Mesenchymal stem cell (in vitro differentiated cells and primary cell): ENCODE results near the gene VPS41.

Experiments used
- DNase-seq: peaks from one replicate; pipeline ENCODE4 v3.0.0-alpha.2; 2013
- H2AFZ ChIP-seq: one replicate; pipeline ENCODE4 v1.6.1; 2013; ENCODE audit warnings: low read depth, mild to moderate bottlenecking, control low read depth, inconsistent platforms, low read length, moderate library complexity
- H2AK5ac ChIP-seq: 2 replicates; pipeline ENCODE4 v1.6.1; 2013; ENCODE audit warnings: low read length, moderate library complexity, mild to moderate bottlenecking, inconsistent platforms; ENCODE audit not compliant: severe bottlenecking
- H2BK120ac ChIP-seq: one replicate; pipeline ENCODE4 v1.6.1; 2013; ENCODE audit warnings: low read depth, mild to moderate bottlenecking, inconsistent platforms, low read length, moderate library complexity
- H2BK12ac ChIP-seq, 2 experiments: one replicate each; pipeline ENCODE4 v1.6.1; 2013; ENCODE audit warnings: inconsistent platforms in 2 of 2, low read length in 2 of 2, mild to moderate bottlenecking in 2 of 2, moderate library complexity in 2 of 2, control low read depth in 1 of 2
- H2BK15ac ChIP-seq: one replicate; pipeline ENCODE4 v1.6.1; 2013; ENCODE audit warnings: mild to moderate bottlenecking, low read depth, inconsistent platforms; ENCODE audit not compliant: poor library complexity, severe bottlenecking
- H2BK5ac ChIP-seq: 2 replicates; pipeline ENCODE4 v1.6.1; 2013; ENCODE audit warnings: low read depth, mild to moderate bottlenecking, low read length, control low read depth, inconsistent platforms; ENCODE audit not compliant: poor library complexity, severe bottlenecking
- H3K14ac ChIP-seq, 2 experiments: one replicate each; pipeline ENCODE4 v1.6.1; 2013; ENCODE audit warnings: inconsistent platforms in 2 of 2, low read length in 2 of 2, control low read depth in 1 of 2, mild to moderate bottlenecking in 1 of 2, moderate library complexity in 1 of 2
- H3K18ac ChIP-seq, 2 experiments: one replicate each; pipeline ENCODE4 v1.6.1; 2013; ENCODE audit warnings: inconsistent platforms in 2 of 2, low read length in 2 of 2, control low read depth in 1 of 2, low read depth in 1 of 2, mild to moderate bottlenecking in 1 of 2
- H3K23ac ChIP-seq, 2 experiments: one replicate each; pipeline ENCODE4 v1.6.1; 2013; ENCODE audit warnings: inconsistent platforms in 2 of 2, low read length in 2 of 2, mild to moderate bottlenecking in 2 of 2, moderate library complexity in 2 of 2, control low read depth in 1 of 2
- H3K27ac ChIP-seq: 2 replicates; pipeline ENCODE4 v1.5.1; 2013; ENCODE audit warnings: mild to moderate bottlenecking, moderate library complexity, low read length, control low read depth, inconsistent platforms; ENCODE audit not compliant: poor library complexity, severe bottlenecking
- H3K27me3 ChIP-seq, 2 experiments: 2 replicates each; pipeline versions ENCODE4 v1.6.1 to v1.7.0; 2013; ENCODE audit warnings: low read length in 2 of 2, mild to moderate bottlenecking in 2 of 2, moderate library complexity in 2 of 2, control low read depth in 1 of 2, inconsistent platforms in 1 of 2; ENCODE audit not compliant: control insufficient read depth in 1 of 2, insufficient read depth in 1 of 2
- H3K36me3 ChIP-seq, 2 experiments: 2 replicates each; pipeline versions ENCODE4 v1.6.1 to v1.7.0; 2013; ENCODE audit warnings: low read length in 2 of 2, control low read depth in 1 of 2, inconsistent platforms in 1 of 2, low read depth in 1 of 2, mild to moderate bottlenecking in 1 of 2; ENCODE audit not compliant: insufficient read depth in 2 of 2, control insufficient read depth in 1 of 2
- H3K4ac ChIP-seq, 2 experiments: one replicate each; pipeline ENCODE4 v1.6.1; 2013; ENCODE audit warnings: inconsistent platforms in 2 of 2, low read length in 2 of 2, mild to moderate bottlenecking in 2 of 2, moderate library complexity in 2 of 2, control low read depth in 1 of 2, low read depth in 1 of 2
- H3K4me1 ChIP-seq: 2 replicates; pipeline ENCODE4 v1.6.1; 2013; ENCODE audit warnings: low read depth, low read length, control low read depth; ENCODE audit not compliant: control insufficient read depth, insufficient read depth
- H3K4me2 ChIP-seq: 2 replicates; pipeline ENCODE4 v1.6.1; 2013; ENCODE audit warnings: low read length, mild to moderate bottlenecking, inconsistent platforms; ENCODE audit not compliant: poor library complexity, severe bottlenecking
- H3K4me3 ChIP-seq, 2 experiments: 2 replicates each; pipeline versions ENCODE4 v1.5.1 to v1.7.0; 2013; ENCODE audit warnings: low read length in 2 of 2, mild to moderate bottlenecking in 2 of 2, control low read depth in 1 of 2, low read depth in 1 of 2; ENCODE audit not compliant: insufficient read depth in 1 of 2
- H3K79me1 ChIP-seq: replicated peaks from 2 replicates; pipeline ENCODE4 v1.6.1; 2013; ENCODE audit warnings: mild to moderate bottlenecking, control low read depth, low read length, inconsistent platforms; ENCODE audit not compliant: poor library complexity, severe bottlenecking
- H3K9ac ChIP-seq: 2 replicates; pipeline ENCODE4 v1.7.0; 2013; ENCODE audit warnings: mild to moderate bottlenecking, low read length, moderate library complexity
- H3K9me3 ChIP-seq: 2 replicates; pipeline ENCODE4 v1.7.0; 2013; ENCODE audit warnings: mild to moderate bottlenecking, low read length; ENCODE audit not compliant: control insufficient read depth
- H4K8ac ChIP-seq: one replicate; pipeline ENCODE4 v1.6.1; 2013; ENCODE audit warnings: inconsistent platforms, mild to moderate bottlenecking, low read length, moderate library complexity
- H4K91ac ChIP-seq: one replicate; pipeline ENCODE4 v1.6.1; 2013; ENCODE audit warnings: mild to moderate bottlenecking, low read length, inconsistent platforms
- WGBS: methylation state at CpG from one replicate; pipeline ENCODE4 v1.1.7; 2013; ENCODE audit warnings: mixed read lengths; 5-methylcytosine and 5-hydroxymethylcytosine counted together

VPS41 gene

DNA sequence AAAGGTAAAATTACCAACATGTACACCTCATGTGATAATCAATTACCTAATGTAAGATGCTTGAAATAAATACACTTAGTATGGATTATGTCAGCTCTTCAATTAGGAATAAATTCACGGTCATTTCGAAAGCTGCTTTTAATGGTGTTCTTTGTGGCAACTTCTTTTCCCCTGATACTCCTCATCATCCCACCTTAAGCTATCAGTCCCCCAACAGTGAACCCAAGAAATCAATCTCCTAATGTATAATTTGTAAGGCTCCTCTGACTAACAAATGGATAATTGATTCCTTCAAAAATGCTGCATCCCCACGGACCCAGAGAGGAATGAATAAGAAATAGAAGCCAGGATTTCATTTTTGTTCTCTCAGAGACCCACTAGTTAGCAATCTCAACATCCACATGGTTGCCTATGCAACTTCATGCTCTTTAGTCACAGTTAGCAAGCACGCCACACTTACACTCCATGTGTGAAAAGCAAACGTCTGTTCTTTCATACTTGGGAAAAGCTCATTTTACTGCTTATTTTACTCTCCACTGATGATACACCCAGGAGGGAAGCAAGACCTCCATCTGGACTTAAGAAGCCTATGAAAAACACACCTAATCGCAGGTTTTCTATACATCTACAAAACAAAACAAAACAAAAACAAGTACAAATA lies 70.1 kb downstream of the VPS41 start:
- 94% methylated on average over 6 of the region's 6 CpGs for WGBS
- Histone ChIP-seq H3K4me1 (peaks cover 3% of the 10 kb centered on the region), H2AFZ (no peak overlapping the region)

DNA sequence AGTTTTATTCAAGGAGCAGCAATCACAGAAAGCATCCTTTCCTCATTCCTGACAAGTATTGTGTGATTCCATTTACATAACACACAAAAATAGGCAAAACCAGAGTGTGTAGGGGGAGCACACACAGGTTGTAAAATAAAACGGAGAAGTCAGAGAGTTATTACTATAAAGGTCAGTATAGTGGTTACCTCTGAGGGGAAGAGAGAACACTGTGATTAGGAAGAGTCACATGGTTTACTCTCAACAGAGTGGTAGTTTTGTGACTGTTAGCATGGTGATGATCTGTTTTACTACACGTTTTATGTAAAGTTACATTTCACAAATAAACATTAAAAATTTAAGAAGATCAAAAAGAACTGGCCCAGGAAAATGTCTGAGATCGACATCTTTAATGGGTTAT lies 74.6 kb downstream of the VPS41 start:
- Histone ChIP-seq H3K4me1 (peaks cover 1% of the 10 kb centered on the region), H3K79me1 (peaks cover 14% of the 10 kb centered on the region), H3K4me2 (no peak overlapping the region), H3K14ac (no peak overlapping the region), H3K9ac (no peak overlapping the region), H3K4ac (no peak overlapping the region), H2BK15ac (no peak overlapping the region), H2BK5ac (no peak overlapping the region), H3K4me3 (no peak overlapping the region), H2BK12ac (no peak overlapping the region), H3K27me3 (no peaks in the 10 kb centered on the region), H3K36me3 (no peaks in the 10 kb centered on the region), H3K18ac (no peak overlapping the region), H2AFZ (no peak overlapping the region), H4K91ac (no peak overlapping the region), H3K9me3 (no peaks in the 10 kb centered on the region), H3K23ac (no peak overlapping the region), H2BK120ac (no peak overlapping the region), H2AK5ac (no peak overlapping the region), H4K8ac (no peak overlapping the region), H3K27ac (no peak overlapping the region)
- 68% methylated on average over 1 of the region's 3 CpGs for WGBS
- no peak for DNase-seq

More for the DNA sequence above, 70.1 kb downstream of the VPS41 start:
- no peak overlapping the region for H3K4me2 ChIP-seq
- H3K27ac ChIP-seq, result no peak overlapping the region
- no peak overlapping the region for H3K4ac ChIP-seq
- H3K9ac ChIP-seq, result no peak overlapping the region
- no peak overlapping the region for H2BK12ac ChIP-seq
- H2AK5ac ChIP-seq, result no peak overlapping the region
- no peaks in the 10 kb centered on the region for H3K9me3 ChIP-seq
- H4K8ac ChIP-seq, result no peak overlapping the region
- no peak overlapping the region for H4K91ac ChIP-seq
- H2BK120ac ChIP-seq, result no peak overlapping the region
- no peaks in the 10 kb centered on the region for H3K36me3 ChIP-seq
- no peak overlapping the region for H3K23ac ChIP-seq
- no peak overlapping the region for H3K4me3 ChIP-seq
- no peak overlapping the region for H3K14ac ChIP-seq
- H2BK15ac ChIP-seq, result no peak overlapping the region
- H3K79me1 ChIP-seq, result peaks cover 18% of the 10 kb centered on the region
- no peak overlapping the region for H3K18ac ChIP-seq
- no peak overlapping the region for H2BK5ac ChIP-seq
- H3K27me3 ChIP-seq, result no peaks in the 10 kb centered on the region
- DNase-seq, result no peak

DNA sequence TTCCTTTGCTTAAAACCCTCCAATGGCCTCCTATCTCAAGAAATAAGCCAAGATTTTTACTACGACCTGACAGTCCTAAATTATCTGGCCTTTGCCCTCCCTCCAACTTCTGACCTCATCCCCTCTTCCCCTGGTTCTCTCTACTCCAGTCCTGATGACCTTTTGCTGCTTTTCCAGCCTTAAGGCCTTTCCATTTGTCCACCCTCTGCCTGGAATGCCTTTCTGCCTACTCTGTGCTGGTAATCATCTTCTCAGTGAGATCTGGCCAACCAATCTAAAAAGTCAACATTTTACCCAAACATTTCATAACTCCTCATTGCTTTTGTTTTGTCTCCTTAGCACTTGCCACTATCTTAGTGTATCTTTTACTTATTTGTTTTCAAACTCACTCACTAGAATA lies 75.7 kb downstream of the VPS41 start:
- no peak overlapping the region for H3K4ac ChIP-seq
- peaks cover 1% of the 10 kb centered on the region for H3K4me1 ChIP-seq
- H3K4me2 ChIP-seq, result no peak overlapping the region
- H2AK5ac ChIP-seq, result no peak overlapping the region
- H2BK5ac ChIP-seq, result no peak overlapping the region
- H3K18ac ChIP-seq, result no peak overlapping the region
- H4K8ac ChIP-seq, result no peak overlapping the region
- no peak overlapping the region for H2BK15ac ChIP-seq
- no peak overlapping the region for H2BK12ac ChIP-seq
- no peak for DNase-seq
- no peak overlapping the region for H3K27ac ChIP-seq
- H3K27me3 ChIP-seq, result no peaks in the 10 kb centered on the region
- no peak overlapping the region for H2BK120ac ChIP-seq
- no peak overlapping the region for H2AFZ ChIP-seq
- no peak overlapping the region for H3K23ac ChIP-seq
- H3K79me1 ChIP-seq, result peaks cover 14% of the 10 kb centered on the region
- WGBS, result 51% methylated on average over 1 of the region's 1 CpG
- H3K14ac ChIP-seq, result no peak overlapping the region
- H3K4me3 ChIP-seq, result no peak overlapping the region
- H4K91ac ChIP-seq, result no peak overlapping the region
- H3K9me3 ChIP-seq, result no peaks in the 10 kb centered on the region
- H3K9ac ChIP-seq, result no peak overlapping the region
- H3K36me3 ChIP-seq, result no peaks in the 10 kb centered on the region

DNA sequence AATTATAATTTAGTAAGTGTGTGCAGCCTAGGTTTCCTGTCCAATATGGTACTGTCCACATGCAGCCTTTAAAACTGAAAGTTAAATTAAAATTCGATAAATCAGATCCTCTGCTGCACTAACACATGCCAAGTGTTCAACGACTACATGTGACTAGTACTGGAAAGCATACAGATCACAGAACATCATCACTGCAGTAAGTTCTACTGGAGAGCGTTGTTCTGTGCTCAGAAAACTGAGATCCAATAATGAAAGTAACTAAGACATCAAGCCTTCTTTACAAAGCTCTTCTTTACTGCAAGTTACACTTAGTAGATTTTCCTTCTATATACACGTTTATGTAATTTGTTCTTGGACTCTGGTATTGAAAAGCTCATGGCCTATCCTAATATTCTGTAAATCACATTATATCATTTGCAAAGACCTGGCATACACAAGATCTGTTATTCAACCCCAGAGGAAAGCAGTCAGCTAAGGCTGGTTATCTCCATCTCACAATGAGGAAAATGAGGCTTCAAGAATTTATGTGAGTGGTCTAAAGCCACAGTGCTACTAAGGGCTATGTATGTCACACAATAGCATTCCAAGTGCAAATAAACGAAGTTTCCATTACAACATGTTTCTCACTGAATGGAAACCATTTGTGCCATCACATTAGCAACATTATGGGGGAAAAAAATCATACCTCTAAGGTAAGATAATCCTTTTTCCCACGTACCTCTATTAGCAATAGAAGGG lies 77.6 kb downstream of the VPS41 start:
- H3K4ac ChIP-seq, result no peak overlapping the region
- H2BK120ac ChIP-seq, result no peak overlapping the region
- H2BK15ac ChIP-seq, result no peak overlapping the region
- H3K27ac ChIP-seq, result peak overlapping the region; percentile 64
- H3K9ac ChIP-seq, result peak overlapping the region; percentile 77
- H3K4me3 ChIP-seq, result peak overlapping the region in 1 of 2 experiments; percentile 66
- no peaks in the 10 kb centered on the region for H3K9me3 ChIP-seq
- no peak overlapping the region for H3K23ac ChIP-seq
- H3K4me2 ChIP-seq, result no peak overlapping the region
- H2AK5ac ChIP-seq, result peak overlapping the region; percentile 61
- no peak overlapping the region for H3K18ac ChIP-seq
- H3K79me1 ChIP-seq, result peaks cover 10% of the 10 kb centered on the region
- H4K91ac ChIP-seq, result no peak overlapping the region
- H2BK12ac ChIP-seq, result no peak overlapping the region
- WGBS, result 95% methylated on average over 5 of the region's 6 CpGs
- H2AFZ ChIP-seq, result no peak overlapping the region
- H3K14ac ChIP-seq, result no peak overlapping the region
- H2BK5ac ChIP-seq, result no peak overlapping the region
- H4K8ac ChIP-seq, result no peak overlapping the region
- no peak for DNase-seq
- H3K36me3 ChIP-seq, result no peaks in the 10 kb centered on the region
- peaks cover 3% of the 10 kb centered on the region for H3K4me1 ChIP-seq
- no peaks in the 10 kb centered on the region for H3K27me3 ChIP-seq
